LNCAP (cell line): ENCODE data around the gene CISH.

ENCODE experiments used
- TF ChIP-seq, protein P1 (sequence below): fragments of 450-650 bp; IDR thresholded peaks from 2 replicates; pipeline ENCODE4 v1.5.1; 2017; ENCODE audit warnings: mild to moderate bottlenecking

CISH gene

DNA sequence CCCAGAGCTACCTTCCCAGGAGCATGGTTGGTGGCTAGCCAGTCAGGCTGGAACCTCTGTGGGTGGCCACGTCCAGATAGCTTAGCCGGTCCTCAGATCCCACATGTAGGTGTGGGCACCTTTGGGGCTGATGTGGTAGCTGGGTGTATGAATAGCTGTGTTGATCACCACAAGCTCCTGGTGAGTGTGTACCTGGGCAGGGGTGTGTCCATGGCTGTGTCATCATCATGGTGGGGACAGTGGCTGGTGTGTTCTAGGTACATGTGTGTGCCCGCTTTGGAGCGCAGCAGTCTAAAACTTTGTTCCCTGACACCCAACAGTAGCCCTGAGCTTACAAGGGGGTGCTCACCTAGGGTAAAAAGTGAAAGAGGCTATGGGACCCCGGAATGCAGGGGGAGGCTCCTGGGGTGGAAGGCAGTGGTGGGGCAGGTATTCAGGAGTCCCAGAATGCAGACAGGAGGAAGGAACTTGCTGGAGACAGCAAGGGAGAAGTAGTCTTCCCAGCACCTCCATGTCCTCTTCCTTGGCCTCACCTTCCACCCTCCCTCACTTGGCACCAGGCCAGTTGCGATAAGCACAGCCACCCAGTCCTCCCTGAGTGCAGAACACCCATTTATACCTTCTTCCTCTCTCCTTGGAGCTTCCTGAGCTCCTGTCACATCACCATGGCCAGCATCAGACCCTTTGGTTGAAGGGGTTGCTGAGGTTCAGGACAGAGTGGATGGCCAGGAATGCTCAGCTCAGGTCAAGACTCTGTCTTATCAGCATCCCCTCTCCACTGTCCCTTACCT is 1.2 kb downstream of the CISH start:
- TF ChIP-seq, protein P1, sequence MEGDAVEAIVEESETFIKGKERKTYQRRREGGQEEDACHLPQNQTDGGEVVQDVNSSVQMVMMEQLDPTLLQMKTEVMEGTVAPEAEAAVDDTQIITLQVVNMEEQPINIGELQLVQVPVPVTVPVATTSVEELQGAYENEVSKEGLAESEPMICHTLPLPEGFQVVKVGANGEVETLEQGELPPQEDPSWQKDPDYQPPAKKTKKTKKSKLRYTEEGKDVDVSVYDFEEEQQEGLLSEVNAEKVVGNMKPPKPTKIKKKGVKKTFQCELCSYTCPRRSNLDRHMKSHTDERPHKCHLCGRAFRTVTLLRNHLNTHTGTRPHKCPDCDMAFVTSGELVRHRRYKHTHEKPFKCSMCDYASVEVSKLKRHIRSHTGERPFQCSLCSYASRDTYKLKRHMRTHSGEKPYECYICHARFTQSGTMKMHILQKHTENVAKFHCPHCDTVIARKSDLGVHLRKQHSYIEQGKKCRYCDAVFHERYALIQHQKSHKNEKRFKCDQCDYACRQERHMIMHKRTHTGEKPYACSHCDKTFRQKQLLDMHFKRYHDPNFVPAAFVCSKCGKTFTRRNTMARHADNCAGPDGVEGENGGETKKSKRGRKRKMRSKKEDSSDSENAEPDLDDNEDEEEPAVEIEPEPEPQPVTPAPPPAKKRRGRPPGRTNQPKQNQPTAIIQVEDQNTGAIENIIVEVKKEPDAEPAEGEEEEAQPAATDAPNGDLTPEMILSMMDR = no peak

DNA sequence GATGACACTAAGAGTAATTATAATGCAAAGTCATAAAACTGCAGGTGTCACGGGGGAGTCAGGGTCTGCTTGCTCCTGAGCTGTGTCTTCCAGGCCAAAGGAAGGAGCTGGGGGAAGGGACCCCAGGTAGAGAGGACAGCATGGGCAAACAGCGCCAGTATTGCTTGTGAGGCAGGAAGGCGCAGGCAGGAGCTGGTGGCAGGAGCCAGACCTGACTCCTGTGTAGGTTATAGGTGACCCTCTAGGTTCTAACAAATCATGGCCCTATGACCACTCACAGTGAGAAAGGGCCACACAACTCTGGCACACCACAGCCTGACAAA is 1.9 kb downstream of the CISH start:
- TF ChIP-seq, protein P1 = no peak

DNA sequence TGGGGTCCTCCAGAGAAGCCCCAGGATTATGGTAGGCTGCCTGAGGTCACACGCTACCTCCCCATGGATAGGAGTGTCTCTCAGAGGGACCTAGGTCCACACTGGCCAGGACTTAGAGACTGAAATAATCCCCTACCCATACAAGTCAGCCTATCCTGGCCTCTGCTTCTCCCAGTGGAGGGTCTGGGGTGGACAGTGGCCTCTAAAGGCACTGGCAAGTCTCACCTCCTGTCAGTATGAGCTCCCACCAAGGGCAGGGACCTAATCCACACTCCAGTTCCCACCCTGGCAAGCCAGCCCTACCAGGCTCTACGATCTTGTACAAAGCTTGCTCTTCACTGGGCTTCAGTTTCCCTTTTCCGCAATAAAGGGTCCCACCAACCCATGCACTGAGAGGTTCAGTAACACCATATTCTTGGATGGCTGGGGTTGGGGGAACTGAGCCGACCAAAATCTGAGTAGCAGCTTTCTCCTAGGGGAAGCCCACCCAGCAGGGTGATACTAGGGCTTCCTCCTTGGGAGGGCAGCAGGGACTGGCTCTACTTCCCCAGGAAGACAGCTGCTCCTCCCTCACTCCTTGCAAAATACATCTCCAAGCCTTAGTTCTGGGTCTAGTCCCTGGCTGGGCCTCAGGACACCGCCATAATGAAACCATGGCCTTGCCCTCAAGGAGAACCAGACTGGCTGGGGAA is 2.4 kb downstream of the CISH start:
- TF ChIP-seq, protein P1 = no peak

DNA sequence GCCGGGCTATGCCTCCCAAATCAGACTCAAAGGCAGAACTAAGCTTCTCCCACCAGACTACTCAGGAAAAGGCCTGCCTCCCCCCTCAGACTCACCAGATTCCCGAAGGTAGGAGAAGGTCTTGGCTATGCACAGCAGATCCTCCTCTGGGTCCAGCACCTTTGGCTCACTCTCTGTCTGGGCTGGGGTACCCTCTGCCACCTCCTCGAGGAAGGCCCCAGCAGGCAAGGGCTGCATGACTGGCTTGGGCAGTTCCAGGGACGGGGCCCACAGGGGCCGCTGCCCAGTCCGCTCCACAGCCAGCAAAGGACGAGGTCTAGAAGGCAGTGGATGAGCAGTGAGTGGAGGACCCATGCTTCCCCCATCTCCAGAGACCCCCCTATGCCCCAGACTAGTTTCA is 3.3 kb downstream of the CISH start:
- TF ChIP-seq, protein P1 = no peak

DNA sequence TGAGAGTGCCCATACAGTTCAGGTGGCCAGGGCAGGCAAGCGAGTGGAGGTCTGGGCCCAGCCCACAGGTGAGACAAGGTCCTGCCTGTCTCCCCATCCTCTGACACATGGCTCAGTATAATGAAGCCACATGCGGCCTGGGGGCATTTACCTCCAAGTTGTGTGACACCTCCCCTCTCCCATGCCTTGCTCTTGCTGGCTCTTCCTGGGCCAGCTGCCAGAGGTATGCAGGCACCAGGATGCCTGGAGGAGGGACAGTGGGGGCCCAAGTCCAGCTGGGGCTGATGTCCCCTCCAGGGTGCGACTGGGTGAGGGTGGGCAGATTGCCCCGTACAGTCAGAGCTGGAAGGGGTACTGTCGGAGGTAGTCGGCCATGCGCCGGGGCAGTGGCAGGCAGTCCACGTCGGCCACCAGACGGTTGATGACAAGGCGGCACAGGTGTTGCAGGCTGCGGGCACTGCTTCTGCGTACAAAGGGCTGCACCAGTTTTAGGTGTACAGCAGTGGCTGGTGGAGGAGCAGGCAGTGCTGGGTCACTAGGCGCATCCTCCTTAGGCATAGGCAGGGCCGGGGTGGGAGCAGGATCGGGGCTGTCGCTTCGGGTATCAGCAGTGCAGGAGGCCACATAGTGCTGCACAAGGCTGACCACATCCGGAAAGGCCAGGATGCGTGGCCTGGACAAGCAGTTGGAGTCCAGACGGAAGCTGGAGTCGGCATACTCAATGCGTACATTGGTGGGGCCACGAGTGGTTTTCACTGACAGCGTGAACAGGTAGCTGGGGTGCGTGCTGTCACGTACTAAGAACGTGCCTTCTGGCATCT is 4.1 kb downstream of the CISH start:
- TF ChIP-seq, protein P1 = no peak

DNA sequence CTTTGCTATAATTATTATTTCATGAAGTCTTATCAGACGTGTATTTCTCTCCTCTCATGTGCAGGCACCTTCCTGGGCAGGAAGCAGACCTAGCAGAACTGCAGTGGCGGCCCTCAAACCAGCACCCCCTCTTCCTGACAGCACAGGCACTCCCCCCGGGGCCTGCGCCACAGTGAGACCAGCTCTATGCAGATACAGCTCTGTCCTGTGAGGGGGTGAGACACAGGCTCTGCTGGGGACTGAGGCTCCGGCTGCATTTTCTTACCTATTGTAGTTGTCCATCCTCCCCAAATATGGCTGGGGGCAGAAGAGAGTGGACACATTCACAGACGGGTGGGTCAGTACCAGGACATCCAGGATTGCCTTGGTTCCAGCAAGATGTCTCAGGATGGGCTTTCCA is 5.0 kb downstream of the CISH start:
- TF ChIP-seq, protein P1 = no peak

DNA sequence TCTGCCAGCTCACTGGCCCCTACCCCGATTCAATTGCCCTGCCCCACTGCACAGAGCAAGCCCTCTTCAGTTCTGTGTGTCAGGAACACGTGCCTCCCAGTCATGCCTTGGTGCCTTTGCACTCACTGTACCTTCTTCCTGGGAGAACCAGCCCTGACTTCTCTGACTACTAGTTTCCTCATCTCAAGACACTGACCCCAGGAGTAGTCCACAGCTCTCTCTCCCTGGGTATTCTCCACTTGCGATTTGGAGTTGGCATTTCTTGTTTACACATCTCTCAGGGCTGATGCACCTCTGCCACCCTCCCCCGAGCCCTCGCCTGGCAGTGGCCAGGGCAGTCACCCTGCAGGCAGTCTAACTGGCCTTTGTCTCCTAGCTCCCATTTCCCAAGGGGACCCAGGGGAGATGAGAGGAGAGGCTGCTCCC is 5.7 kb downstream of the CISH start:
- TF ChIP-seq, protein P1 = no peak
